Liver (tissue), 9 donors: ENCODE data around the gene EXOC2. TPM values are rescaled to one million over a fixed set of nuclear protein-coding genes. Genes with fewer than 3 reads are reported as not detected.

Source experiments
- DNase-seq: peaks from one replicate; pipeline ENCODE4 v3.0.0-alpha.2; 2017; ENCODE audit warnings: low spot score
- H3K27ac ChIP-seq, 2 donors: one replicate each; pipeline ENCODE4 v1.7.0; 2013; ENCODE audit warnings: inconsistent platforms in 2 of 2, low read length in 2 of 2, control low read depth in 1 of 2, low read depth in 1 of 2, mild to moderate bottlenecking in 1 of 2
- H3K27me3 ChIP-seq, 4 donors: one replicate each; pipeline versions ENCODE4 v1.6.1 to v1.7.0; 2013; ENCODE audit warnings: low read length in 3 of 4, inconsistent platforms in 1 of 4, mild to moderate bottlenecking in 1 of 4, moderate library complexity in 1 of 4; ENCODE audit not compliant: control insufficient read depth in 4 of 4, insufficient read depth in 4 of 4
- H3K36me3 ChIP-seq, 4 donors: one replicate each; pipeline versions ENCODE4 v1.6.1 to v1.7.0; 2013; ENCODE audit warnings: low read length in 3 of 4, mild to moderate bottlenecking in 3 of 4, low read depth in 1 of 4, moderate library complexity in 1 of 4; ENCODE audit not compliant: control insufficient read depth in 4 of 4, insufficient read depth in 3 of 4
- H3K4me1 ChIP-seq, 4 donors: one replicate each; pipeline versions ENCODE4 v1.6.1 to v1.7.0; 2013; ENCODE audit warnings: low read length in 3 of 4, mild to moderate bottlenecking in 3 of 4, moderate library complexity in 1 of 4; ENCODE audit not compliant: control insufficient read depth in 4 of 4, insufficient read depth in 4 of 4
- H3K4me3 ChIP-seq, 3 donors: one replicate each; pipeline versions ENCODE4 v1.6.1 to v1.7.0; 2013; ENCODE audit warnings: low read length in 3 of 3, control low read depth in 1 of 3, low read depth in 1 of 3, mild to moderate bottlenecking in 1 of 3
- H3K9ac ChIP-seq, 2 donors: one replicate each; pipeline ENCODE4 v1.7.0; 2013; ENCODE audit warnings: low read length in 2 of 2, mild to moderate bottlenecking in 2 of 2, moderate library complexity in 2 of 2, control low read depth in 1 of 2, low read depth in 1 of 2
- H3K9me3 ChIP-seq, 4 donors: one replicate each; pipeline versions ENCODE4 v1.6.1 to v1.7.0; 2013; ENCODE audit warnings: low read length in 3 of 4; ENCODE audit not compliant: control insufficient read depth in 4 of 4
- CTCF ChIP-seq: fragments of 150-350 bp; IDR thresholded peaks from 2 replicates; pipeline ENCODE4 v1.5.1; 2017; ENCODE audit warnings: improper control_type of control experiment, low read depth, low read length; ENCODE audit not compliant: missing input control
- FOXA1 ChIP-seq: IDR thresholded peaks from 2 replicates; pipeline ENCODE4 v1.6.1; 2016; ENCODE audit warnings: antibody characterized with exemption
- FOXA2 ChIP-seq: IDR thresholded peaks from 2 replicates; pipeline ENCODE4 v1.6.1; 2016; ENCODE audit warnings: antibody characterized with exemption
- GABPA ChIP-seq, 2 donors: IDR thresholded peaks in 1 of 2; conservative IDR thresholded peaks in 1 of 2; 2 replicates each; pipeline ENCODE4 v1.6.1; 2016; ENCODE audit warnings: antibody characterized with exemption in 2 of 2, mild to moderate bottlenecking in 1 of 2, moderate library complexity in 1 of 2
- HNF4A ChIP-seq, 2 donors: conservative IDR thresholded peaks; 2 replicates each; pipeline ENCODE4 v1.6.1; 2016; ENCODE audit warnings: antibody characterized with exemption in 2 of 2, mild to moderate bottlenecking in 2 of 2
- HNF4G ChIP-seq: IDR thresholded peaks from 2 replicates; pipeline ENCODE4 v1.6.1; 2016; ENCODE audit warnings: antibody characterized with exemption
- MAX ChIP-seq: IDR thresholded peaks from 2 replicates; pipeline ENCODE4 v1.6.1; 2016; ENCODE audit warnings: antibody characterized with exemption
- RAD21 ChIP-seq, 2 donors: IDR thresholded peaks; 2 replicates each; pipeline ENCODE4 v1.6.1; 2016; ENCODE audit warnings: antibody characterized with exemption in 2 of 2, mild to moderate bottlenecking in 2 of 2
- REST ChIP-seq: IDR thresholded peaks from 2 replicates; pipeline ENCODE4 v1.6.1; 2016; ENCODE audit warnings: antibody characterized with exemption, mild to moderate bottlenecking
- TAF1 ChIP-seq: conservative IDR thresholded peaks from 2 replicates; pipeline ENCODE4 v1.6.1; 2016; ENCODE audit warnings: antibody characterized with exemption, mild to moderate bottlenecking
- WGBS: extraction: QIAGEN DNeasy Blood & Tissue Kit; methylation state at CpG from one replicate; pipeline ENCODE4 v1.1.7; 2013; 5-methylcytosine and 5-hydroxymethylcytosine counted together
- polyA plus RNA-seq, 2 donors: library from polyadenylated mRNA; stranded (reverse) in 1 of 2; unstranded in 1 of 2; fragments of 200-250 nt in 1 of 2; fragments of >200 nt in 1 of 2; fragmentation: Nextera tagmentation in 1 of 2; extraction: Ambion mirVana in 1 of 2; gene quantifications; one replicate each; pipeline versions ENCODE4 v1.2.1 to v1.2.3, GENCODE V29; 2013 to 2015
- total RNA-seq, 2 donors: library from RNA; depleted of rRNA; stranded (reverse); fragments of >200 nt; gene quantifications; one replicate each; pipeline ENCODE4 v1.2.3, GENCODE V29; 2014
- TF ChIP-seq, protein P1 (sequence below): IDR thresholded peaks from 2 replicates; pipeline ENCODE4 v1.6.1; 2016; ENCODE audit warnings: antibody characterized with exemption
- donor health status: healthy.
- donor health status: healthy.
- donor health status: healthy.
- donor health status: healthy.
- donor health status: healthy.

Gene EXOC2
- total and polyA plus RNA-seq, 4 donors: 6.7 to 15.3 (median 9.2) TPM

DNA sequence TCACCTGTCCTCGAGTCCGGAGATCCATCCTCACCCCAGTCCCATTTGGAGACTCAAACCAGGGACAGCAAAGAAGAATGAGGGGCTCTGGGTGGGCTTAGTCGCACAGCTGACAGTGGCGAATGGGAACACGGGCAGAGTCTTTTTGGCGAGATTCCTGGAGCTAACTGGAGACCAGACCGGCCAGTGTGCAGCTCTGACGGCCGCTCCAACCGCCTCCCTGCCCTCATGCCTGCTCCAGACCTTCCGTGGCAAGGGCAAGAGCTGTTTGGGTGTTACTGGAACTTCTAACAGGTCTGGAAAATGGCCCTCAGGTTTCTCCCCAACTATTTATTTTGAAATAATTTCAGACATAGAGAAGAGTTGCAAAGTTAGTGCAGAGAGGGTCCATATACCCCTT lies 225.8 kb downstream of the EXOC2 start (continued):
- TF ChIP-seq MAX: no peak
- TF ChIP-seq TAF1: no peak
- no peak for TF ChIP-seq GABPA (IDR thresholded peaks at IDR 0.05 in 1 of 2, conservative IDR thresholded peaks at IDR 0.05 in 1 of 2)
- no peak for TF ChIP-seq HNF4A (conservative IDR thresholded peaks at IDR 0.05)
- TF ChIP-seq CTCF: no peak

DNA sequence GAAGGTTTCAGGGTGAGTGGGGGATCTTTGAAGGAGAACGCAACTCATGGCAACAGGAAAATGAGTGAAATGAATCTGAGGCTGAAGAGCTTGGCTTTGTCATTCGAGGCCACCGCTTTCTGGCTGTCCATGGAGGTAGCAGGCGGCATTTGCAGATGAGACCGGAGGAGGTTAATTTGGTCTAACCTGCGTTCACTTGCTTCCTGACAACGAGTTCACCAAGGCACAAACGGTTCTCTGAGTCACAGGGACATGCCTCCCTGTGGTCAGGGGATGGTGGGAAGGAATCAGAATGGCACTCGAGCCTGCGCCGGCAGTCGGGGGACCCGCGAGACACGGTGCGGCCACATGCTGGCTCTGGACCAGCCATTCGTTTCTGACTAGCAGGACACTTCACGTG lies 226.4 kb downstream of the EXOC2 start:
- no peak for DNase-seq
- no peak overlapping the region for H3K9ac ChIP-seq
- no peak for TF ChIP-seq RAD21 (IDR thresholded peaks at IDR 0.05)
- TF ChIP-seq, protein P1, sequence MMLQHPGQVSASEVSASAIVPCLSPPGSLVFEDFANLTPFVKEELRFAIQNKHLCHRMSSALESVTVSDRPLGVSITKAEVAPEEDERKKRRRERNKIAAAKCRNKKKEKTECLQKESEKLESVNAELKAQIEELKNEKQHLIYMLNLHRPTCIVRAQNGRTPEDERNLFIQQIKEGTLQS: no peak
- WGBS: 88% methylated on average over 18 of the region's 18 CpGs
- H3K27ac ChIP-seq: no peak overlapping the region
- H3K4me1 ChIP-seq: no peaks in the 10 kb centered on the region
- no peaks in the 10 kb centered on the region for H3K9me3 ChIP-seq
- H3K27me3 ChIP-seq: no peaks in the 10 kb centered on the region
- H3K36me3 ChIP-seq: no peaks in the 10 kb centered on the region
- no peak overlapping the region for H3K4me3 ChIP-seq

GRCh38 chr6:465531-466348 lies 227.2 kb downstream of the EXOC2 start:
- Histone ChIP-seq H3K9ac (no peak overlapping the region), H3K9me3 (no peaks in the 10 kb centered on the region), H3K4me3 (no peak overlapping the region), H3K36me3 (no peaks in the 10 kb centered on the region), H3K4me1 (no peaks in the 10 kb centered on the region), H3K27ac (no peak overlapping the region), H3K27me3 (no peaks in the 10 kb centered on the region)
- no peak for DNase-seq
- WGBS: 75% methylated on average over 20 of the region's 20 CpGs
- TF ChIP-seq TAF1 (no peak), FOXA1 (no peak), HNF4G (no peak), REST (no peak), FOXA2 (no peak)
